ENCODE results near the gene KATNAL2.

The KATNAL2 gene

DNA sequence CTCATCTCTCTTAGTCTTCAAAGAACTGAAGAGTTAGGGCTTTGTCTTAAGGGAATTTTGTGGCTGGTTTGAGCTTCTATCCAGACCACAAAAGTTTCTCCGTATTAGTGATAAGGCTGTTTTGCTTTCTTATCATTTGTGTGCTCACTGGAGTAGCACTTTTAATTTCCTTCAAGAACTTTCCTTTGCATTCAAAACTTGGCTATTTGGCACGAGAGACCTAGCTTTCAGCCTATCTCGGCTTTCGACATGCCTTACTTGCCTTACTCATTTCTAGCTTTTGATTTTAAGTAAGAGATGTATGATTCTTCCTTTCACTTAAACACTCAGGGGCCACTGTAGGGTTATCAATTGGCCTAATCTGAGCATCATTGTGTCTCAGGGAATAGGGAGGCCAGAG is 203.0 kb downstream of the KATNAL2 start:
- DNase-seq: no peak

DNA sequence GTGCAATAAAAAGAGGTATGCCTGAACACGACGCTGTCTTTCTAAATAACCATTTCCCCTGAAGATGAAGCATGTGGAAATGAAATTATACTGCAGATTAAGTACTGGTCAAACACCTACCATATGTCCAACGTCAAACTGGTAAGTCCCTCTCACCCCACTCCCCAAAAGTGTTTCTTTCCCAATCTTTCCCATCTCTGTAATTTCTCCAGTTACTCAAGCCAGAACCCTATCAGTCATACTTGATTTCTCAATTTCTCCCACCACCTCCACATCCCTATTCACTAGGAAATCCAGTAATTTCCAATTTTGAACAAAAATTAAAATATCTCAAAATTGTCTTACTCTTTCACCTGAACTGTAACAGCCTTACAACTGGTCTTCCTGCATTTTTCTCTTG is 203.7 kb downstream of the KATNAL2 start:
- DNase-seq: no peak

DNA sequence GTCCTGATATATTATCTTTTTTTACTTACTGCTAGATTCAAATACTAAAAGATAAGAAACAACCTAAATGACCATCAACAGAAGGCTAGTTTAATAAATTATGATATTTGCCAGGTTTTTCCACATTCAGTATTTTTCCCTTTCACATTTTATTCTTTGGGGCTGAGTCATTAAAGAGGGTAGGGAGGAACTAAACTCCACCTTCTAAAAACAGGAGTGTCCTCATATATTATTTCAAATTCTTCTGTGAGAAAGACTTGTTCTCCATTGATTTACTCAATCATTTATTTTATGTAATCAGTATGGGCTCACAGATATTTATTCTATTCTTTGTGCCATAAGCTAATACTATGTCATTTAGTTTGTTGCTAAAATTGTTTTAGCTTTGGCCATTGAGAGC is 223.9 kb downstream of the KATNAL2 start:
- no peak for DNase-seq

DNA sequence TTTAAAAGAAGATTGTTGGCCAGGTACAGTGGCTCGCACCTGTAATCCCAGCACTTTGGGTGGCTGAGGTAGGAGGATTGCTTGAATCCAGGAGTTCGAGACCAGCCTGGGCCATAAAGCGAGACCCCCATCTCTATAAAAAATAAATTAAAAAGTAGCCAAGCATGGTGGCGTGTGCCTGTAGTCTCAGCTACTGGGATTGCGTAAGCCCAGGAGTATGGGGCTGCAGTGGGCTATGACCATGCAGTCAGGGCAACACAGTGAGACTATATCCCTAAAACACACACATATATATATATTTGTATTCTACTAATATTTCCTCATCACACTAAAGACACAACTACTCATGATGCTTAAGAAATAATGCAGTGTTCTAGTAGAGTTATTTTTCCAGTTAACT is 225.8 kb downstream of the KATNAL2 start:
- DNase-seq: no peak

DNA sequence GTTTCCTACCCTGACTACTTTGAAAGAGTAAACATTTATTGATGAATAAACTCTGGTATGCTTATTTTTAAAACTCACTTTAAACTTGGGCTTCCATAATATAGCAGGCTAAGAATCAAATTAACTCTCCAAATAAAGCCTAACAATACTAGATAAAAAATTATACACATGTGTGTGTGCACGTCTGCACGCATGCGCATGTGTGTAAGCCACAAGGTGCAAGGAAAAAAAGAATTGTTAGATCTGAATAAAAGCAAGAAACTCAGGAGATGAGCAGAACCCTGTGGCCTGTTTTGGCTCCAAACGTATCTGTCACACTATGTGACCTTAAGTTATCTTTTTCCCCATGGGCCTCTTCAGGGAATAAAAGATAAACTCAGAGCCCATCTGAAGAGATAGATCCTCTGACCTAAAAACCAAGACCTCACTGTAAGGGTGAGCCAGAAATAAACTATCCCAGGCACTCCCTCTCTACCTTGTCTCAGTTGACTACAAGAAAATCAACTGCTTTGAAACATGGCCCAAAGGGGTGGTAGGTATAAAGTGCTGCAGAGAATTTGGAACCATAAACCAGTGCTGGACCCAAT is 226.6 kb downstream of the KATNAL2 start:
- DNase-seq: no peak

DNA sequence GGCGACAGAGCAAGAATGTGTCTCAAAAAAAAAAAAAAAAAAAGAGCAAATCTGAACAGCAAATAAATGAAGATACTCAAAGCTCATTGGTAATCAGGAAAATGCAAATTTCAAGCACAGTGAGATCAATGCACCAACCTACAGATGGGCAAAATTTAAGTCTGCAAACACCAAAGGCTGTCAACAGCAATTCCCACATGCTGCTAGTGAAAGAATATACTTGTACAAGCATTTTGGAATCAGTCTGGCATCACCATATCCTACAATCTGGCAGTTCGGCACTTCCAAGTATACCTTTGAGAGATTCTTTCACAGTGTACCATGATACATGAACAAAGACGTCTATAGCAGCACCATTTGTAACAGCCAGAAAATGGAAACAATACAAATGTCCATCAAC is 228.8 kb downstream of the KATNAL2 start:
- no peak for DNase-seq

DNA sequence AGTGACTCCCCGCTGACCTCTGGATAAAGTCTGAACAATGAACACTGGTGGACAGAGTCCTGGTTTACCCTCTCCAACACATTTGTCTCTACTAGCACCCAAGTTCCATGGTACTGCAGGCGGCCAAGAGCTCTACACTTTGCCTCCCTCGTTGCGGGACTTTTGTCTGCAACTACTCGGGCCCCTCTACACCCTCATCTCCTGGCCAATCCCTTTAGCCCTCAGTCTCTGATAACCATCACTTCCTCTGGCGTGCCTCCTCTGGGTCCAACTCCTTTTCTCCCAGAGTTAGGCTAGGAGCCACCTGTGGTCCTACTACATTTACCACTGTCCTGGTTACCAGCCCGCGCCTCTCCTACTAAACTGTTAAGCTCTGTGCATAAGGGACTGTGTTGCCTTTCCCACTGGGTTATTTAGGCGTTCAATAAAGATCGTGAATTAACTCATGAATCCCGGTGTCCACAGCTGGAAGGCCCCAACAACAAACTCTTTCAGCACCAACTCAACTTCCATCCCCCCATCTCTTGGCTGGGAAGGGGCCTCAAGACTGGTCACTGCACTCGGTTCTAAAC is 232.1 kb downstream of the KATNAL2 start:
- no peak for DNase-seq

DNA sequence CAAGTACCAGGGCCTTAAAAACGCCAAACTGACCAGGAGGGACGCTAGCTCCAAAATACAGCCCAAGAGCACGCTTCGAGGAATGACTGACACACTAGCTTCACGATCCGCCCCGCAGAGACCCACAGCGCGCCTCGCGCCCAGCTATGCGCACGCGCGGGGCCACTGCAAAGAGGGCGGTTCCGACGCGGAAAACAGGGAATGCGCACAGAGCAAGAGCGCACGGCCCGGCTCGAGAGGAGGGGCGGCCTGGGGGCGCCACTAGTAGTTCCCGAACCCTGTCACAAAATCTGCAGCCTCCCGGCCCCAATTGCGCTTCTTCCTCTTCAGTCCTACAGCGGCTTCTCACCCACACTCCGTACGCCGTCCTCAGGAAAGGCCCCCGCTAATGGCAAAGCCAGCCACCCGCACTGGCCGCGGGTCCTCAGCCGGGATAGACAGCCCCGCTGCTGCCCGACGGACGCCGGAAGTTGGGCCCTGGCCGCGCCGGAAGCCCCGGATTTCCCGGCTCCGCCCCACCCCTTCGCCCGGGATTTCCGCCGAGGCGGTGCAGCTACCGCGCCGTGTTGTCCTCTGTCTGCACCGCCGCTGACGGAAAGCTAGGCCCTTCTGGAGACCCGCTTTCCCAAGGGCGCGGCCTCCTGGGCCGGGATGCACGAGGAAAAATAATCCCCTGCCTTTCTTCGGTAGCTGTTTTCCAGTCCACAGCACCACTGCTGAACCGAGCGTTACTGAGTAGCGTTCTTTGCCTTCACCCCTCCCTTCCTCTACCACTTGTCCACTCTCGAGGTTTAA is 232.8 kb downstream of the KATNAL2 start, which contains the start of gene HDHD2:
HDHD2 (minus strand) TSS at position 472 of the 795 bp plus-strand sequence. CDS start 14,061 bp downstream, outside the sequence.
- DNase-seq: peak; percentile 40 to 62

DNA sequence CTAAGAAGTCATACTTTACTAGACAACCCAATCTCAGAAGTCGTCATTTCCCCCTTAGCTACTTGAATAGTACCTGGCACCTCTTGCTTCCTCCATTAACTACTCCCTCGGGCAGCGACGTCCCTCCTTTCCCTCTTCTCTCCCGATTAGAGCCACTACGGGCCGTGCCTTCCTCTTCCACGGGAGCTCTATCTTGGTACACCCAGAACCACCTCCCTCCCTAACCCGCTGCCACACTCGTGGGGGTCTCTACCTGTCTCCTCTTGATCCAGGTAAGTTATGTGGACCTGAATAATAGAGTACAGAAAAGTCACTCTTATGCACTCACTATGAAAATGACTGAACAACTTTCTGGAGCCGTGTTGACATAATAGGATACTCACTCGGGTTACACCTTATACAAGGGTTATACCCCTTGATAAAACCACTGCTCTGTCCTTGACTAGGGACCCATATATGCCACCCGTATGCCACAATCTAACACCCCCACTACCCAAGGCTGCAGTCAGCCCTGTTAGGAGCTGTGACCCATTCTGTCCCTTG is 233.5 kb downstream of the KATNAL2 start:
- no peak for DNase-seq

DNA sequence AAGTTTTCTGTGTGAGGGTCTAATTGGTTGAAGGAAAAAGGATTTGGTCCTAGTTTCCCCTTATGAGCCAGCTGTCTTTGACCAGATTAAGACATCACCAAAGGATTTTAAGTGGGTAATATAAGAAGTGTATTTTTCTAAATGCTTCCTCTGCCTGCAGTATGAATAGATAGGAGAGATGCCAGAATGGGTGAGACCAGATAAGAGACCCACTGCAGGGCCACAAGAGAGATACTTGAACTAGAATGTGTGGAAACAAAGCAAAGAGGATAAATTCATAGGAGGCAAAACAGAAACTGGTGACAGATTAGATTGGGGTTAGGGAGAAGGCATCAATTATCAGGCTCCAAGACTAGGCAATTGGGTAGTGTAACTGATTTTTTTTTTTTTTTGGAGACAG is 234.0 kb downstream of the KATNAL2 start:
- no peak for DNase-seq
